CD14-positive monocyte (primary cell): Measurements from ENCODE around the gene GAGE12G. TPM values are rescaled to one million over a fixed set of nuclear protein-coding genes. Genes with fewer than 3 reads are reported as not detected.
"Not testable (repeated sequence)": the region's sequence is repeated elsewhere in the genome, so short reads cannot be mapped to it uniquely, and the experiment has no call there.

Experiments used
- DNase-seq, 3 donors: peaks; one replicate each; pipeline ENCODE4 v3.0.0-alpha.2; 2011 to 2022
- H2AFZ ChIP-seq: 2 replicates; pipeline ENCODE4 v1.6.0; 2012; ENCODE audit warnings: mild to moderate bottlenecking, low read depth, low read length, inconsistent platforms; ENCODE audit not compliant: insufficient read depth, poor library complexity, severe bottlenecking
- H3K27ac ChIP-seq, 2 donors: 1 replicate in 1 of 2; 2 replicates in 1 of 2; pipeline ENCODE4 v1.5.1; 2012 to 2013; ENCODE audit warnings: low read length in 2 of 2, control low read depth in 1 of 2, inconsistent platforms in 1 of 2, low read depth in 1 of 2, mild to moderate bottlenecking in 1 of 2
- H3K27me3 ChIP-seq, 2 donors: one replicate each; pipeline versions ENCODE4 v1.6.0 to v1.6.1; 2011 to 2013; ENCODE audit warnings: low read length in 2 of 2; ENCODE audit not compliant: control insufficient read depth in 2 of 2, insufficient read depth in 2 of 2
- H3K36me3 ChIP-seq, 2 donors: replicated peaks in 1 of 2; 1 replicate in 1 of 2; 2 replicates in 1 of 2; pipeline versions ENCODE4 v1.5.1 to v1.6.1; 2012 to 2013; ENCODE audit warnings: low read length in 2 of 2, control low read depth in 1 of 2, inconsistent platforms in 1 of 2, mild to moderate bottlenecking in 1 of 2; ENCODE audit not compliant: insufficient read depth in 2 of 2, control insufficient read depth in 1 of 2
- H3K4me1 ChIP-seq, 2 donors: 1 replicate in 1 of 2; 2 replicates in 1 of 2; pipeline versions ENCODE4 v1.5.1 to v1.6.1; 2012 to 2013; ENCODE audit warnings: low read length in 2 of 2, control low read depth in 1 of 2, inconsistent platforms in 1 of 2, mild to moderate bottlenecking in 1 of 2, moderate library complexity in 1 of 2; ENCODE audit not compliant: insufficient read depth in 2 of 2, control insufficient read depth in 1 of 2
- H3K4me2 ChIP-seq: replicated peaks from 2 replicates; pipeline ENCODE3; 2012; ENCODE audit warnings: low read length, moderate library complexity, mild to moderate bottlenecking; ENCODE audit not compliant: poor library complexity, severe bottlenecking; ENCODE audit errors: extremely low read depth
- H3K4me3 ChIP-seq, 3 experiments: fragments of 200-600 bp in 1 of 3; sonication (generic) in 1 of 3; replicated peaks in 1 of 3; 1 replicate in 2 of 3; 2 replicates in 1 of 3; pipeline ENCODE4 v1.5.1; 2011 to 2013; ENCODE audit warnings: low read length in 3 of 3, mild to moderate bottlenecking in 3 of 3, control low read depth in 2 of 3, low read depth in 2 of 3, inconsistent platforms in 1 of 3, moderate library complexity in 1 of 3
- H3K79me2 ChIP-seq: 2 replicates; pipeline ENCODE4 v1.6.0; 2012; ENCODE audit warnings: mild to moderate bottlenecking, control low read depth, inconsistent platforms, low read length, moderate library complexity; ENCODE audit not compliant: insufficient read depth
- H3K9ac ChIP-seq: 2 replicates; pipeline ENCODE4 v1.6.0; 2017; ENCODE audit warnings: low read length, mild to moderate bottlenecking; ENCODE audit not compliant: insufficient read depth, poor library complexity, severe bottlenecking
- H3K9me3 ChIP-seq, 2 donors: replicated peaks in 1 of 2; 1 replicate in 1 of 2; 2 replicates in 1 of 2; pipeline versions ENCODE4 v1.5.1 to v1.6.1; 2012 to 2013; ENCODE audit warnings: low read length in 2 of 2, control low read depth in 1 of 2; ENCODE audit not compliant: control insufficient read depth in 1 of 2, insufficient read depth in 1 of 2
- H4K20me1 ChIP-seq: 2 replicates; pipeline ENCODE4 v1.6.0; 2012; ENCODE audit warnings: mild to moderate bottlenecking, low read length, control low read depth, moderate library complexity; ENCODE audit not compliant: insufficient read depth
- H3K27ac Mint-ChIP-seq, 7 donors: one replicate each; pipeline ENCODE4 v1.8.0; 2020; ENCODE audit warnings: mild to moderate bottlenecking in 7 of 7, mixed read lengths in 7 of 7, moderate library complexity in 6 of 7, inconsistent platforms in 2 of 7
- H3K27me3 Mint-ChIP-seq, 3 donors: one replicate each; pipeline ENCODE4 v1.8.0; 2021 to 2022; ENCODE audit warnings: low read depth in 3 of 3, mild to moderate bottlenecking in 3 of 3, mixed read lengths in 3 of 3, moderate library complexity in 3 of 3, inconsistent platforms in 1 of 3
- H3K36me3 Mint-ChIP-seq, 2 donors: one replicate each; pipeline ENCODE4 v1.8.0; 2020; ENCODE audit warnings: mixed read lengths in 2 of 2, inconsistent platforms in 1 of 2, mild to moderate bottlenecking in 1 of 2
- H3K4me1 Mint-ChIP-seq: one replicate; pipeline ENCODE4 v1.8.0; 2020; ENCODE audit warnings: mild to moderate bottlenecking, mixed read lengths
- H3K4me3 Mint-ChIP-seq, 2 donors: one replicate each; pipeline ENCODE4 v1.8.0; 2020; ENCODE audit warnings: mild to moderate bottlenecking in 2 of 2, mixed read lengths in 2 of 2, moderate library complexity in 1 of 2
- H3K9me3 Mint-ChIP-seq, 7 donors: one replicate each; pipeline ENCODE4 v1.8.0; 2020 to 2022; ENCODE audit warnings: mixed read lengths in 7 of 7, mild to moderate bottlenecking in 6 of 7, moderate library complexity in 6 of 7, inconsistent platforms in 2 of 7
- WGBS: methylation state at CpG from one replicate; pipeline ENCODE4 v1.1.5; 2013; ENCODE audit warnings: missing lambda C conversion rate; ENCODE audit not compliant: insufficient coverage; 5-methylcytosine and 5-hydroxymethylcytosine counted together
- intact Hi-C, 2 donors: fragments of 100-400 bp; cut with micrococcal nuclease; formaldehyde crosslinking; loops; one replicate each; pipeline versions ENCODE4 v1.15.0 to v1.15.1; 2023
- polyA minus RNA-seq: library from RNA; depleted of rRNA, polyadenylated mRNA; stranded (reverse); fragments of >200 nt; gene quantifications from 2 replicates; pipeline ENCODE4 v1.2.3, GENCODE V29; 2012
- polyA plus RNA-seq, 3 donors: library from polyadenylated mRNA; depleted of rRNA in 1 of 3; unstranded in 2 of 3; stranded (reverse) in 1 of 3; fragments of 300-500 nt in 2 of 3; fragments of >200 nt in 1 of 3; fragmentation: Illumina TruSeq in 2 of 3; gene quantifications; 1 replicate in 2 of 3; 2 replicates in 1 of 3; pipeline ENCODE4 v1.2.3, GENCODE V29; 2012 to 2021
- total RNA-seq, 12 experiments: library from RNA in 1 of 12; stranded (reverse) in 1 of 12; fragments of 120-200 nt in 1 of 12; gene quantifications; one replicate each; pipeline ENCODE4 v1.2.4 and lab custom pipeline; 2013 to 2026; ENCODE audit warnings: mixed read lengths in 6 of 12, inconsistent platforms in 1 of 12

GAGE12G gene
- not detected for total RNA-seq (2013)
- polyA plus RNA-seq (not detected), polyA minus RNA-seq (not detected in 2 replicates), total RNA-seq (lab: John Stamatoyannopoulos, UW) (0 reads per million in 11 experiments)

- H3K9me3 ChIP-seq, H3K36me3 Mint-ChIP-seq, H3K27me3 Mint-ChIP-seq, H3K4me1 Mint-ChIP-seq, H3K4me2 ChIP-seq, H3K27ac ChIP-seq, H3K36me3 ChIP-seq, H3K9me3 Mint-ChIP-seq, H3K4me1 ChIP-seq, H3K4me3 ChIP-seq, H3K79me2 ChIP-seq, H2AFZ ChIP-seq, H3K27ac Mint-ChIP-seq, DNase-seq, H4K20me1 ChIP-seq, intact Hi-C loops, H3K27me3 ChIP-seq, H3K9ac ChIP-seq, H3K4me3 Mint-ChIP-seq: not testable (repeated sequence)
- WGBS = no CpG with 5 or more reads among the region's 16 CpGs
Measured at GRCh38 chrX:49570100-49570499, at the start of gene GAGE12G. Gene GAGE12G, plus strand, starts transcription at chrX:49570400. Its CDS starts 1,155 bp downstream, at chrX:49571555.

- H3K27me3 Mint-ChIP-seq, H3K9me3 ChIP-seq, DNase-seq, H3K9ac ChIP-seq, H3K36me3 Mint-ChIP-seq, intact Hi-C loops, H3K27me3 ChIP-seq, H3K4me3 Mint-ChIP-seq, H3K4me1 ChIP-seq, H4K20me1 ChIP-seq, H2AFZ ChIP-seq, H3K4me3 ChIP-seq, H3K27ac ChIP-seq, H3K27ac Mint-ChIP-seq, H3K4me2 ChIP-seq, H3K36me3 ChIP-seq, H3K4me1 Mint-ChIP-seq, H3K79me2 ChIP-seq, H3K9me3 Mint-ChIP-seq: not testable (repeated sequence)
- WGBS = no CpG with 5 or more reads among the region's 16 CpGs
Measured at GRCh38 chrX:49531877-49532276, 38.3 kb upstream of the GAGE12G start, which contains the start of gene GAGE12C. Gene GAGE12C, plus strand, starts transcription at chrX:49532177. Its CDS starts 1,155 bp downstream, at chrX:49533332.

GRCh38 chrX:49541433-49541832 lies 28.8 kb upstream of the GAGE12G start, which contains the start of gene GAGE12D:
Gene GAGE12D, plus strand, starts transcription at chrX:49541733. Its CDS starts 1,155 bp downstream, at chrX:49542888.
- intact Hi-C loops, H3K27ac ChIP-seq, H3K9me3 Mint-ChIP-seq, H3K4me3 ChIP-seq, H3K27me3 ChIP-seq, H3K9ac ChIP-seq, H3K79me2 ChIP-seq, H4K20me1 ChIP-seq, H3K9me3 ChIP-seq, H3K4me1 Mint-ChIP-seq, H3K4me1 ChIP-seq, DNase-seq, H3K4me3 Mint-ChIP-seq, H3K36me3 ChIP-seq, H2AFZ ChIP-seq, H3K27ac Mint-ChIP-seq, H3K36me3 Mint-ChIP-seq, H3K27me3 Mint-ChIP-seq, H3K4me2 ChIP-seq: not testable (repeated sequence)
- WGBS = no CpG with 5 or more reads among the region's 16 CpGs

- whole genome bisulfite sequencing = no CpG with 5 or more reads among the region's 16 CpGs
- intact Hi-C loops, H2AFZ ChIP-seq, H3K4me3 ChIP-seq, H3K79me2 ChIP-seq, H3K4me3 Mint-ChIP-seq, H3K27ac Mint-ChIP-seq, H3K4me1 Mint-ChIP-seq, H3K36me3 ChIP-seq, H3K27ac ChIP-seq, H3K27me3 Mint-ChIP-seq, H3K9me3 Mint-ChIP-seq, H3K4me2 ChIP-seq, H3K4me1 ChIP-seq, DNase-seq, H3K9ac ChIP-seq, H3K9me3 ChIP-seq, H3K27me3 ChIP-seq, H4K20me1 ChIP-seq, H3K36me3 Mint-ChIP-seq: not testable (repeated sequence)
Measured at GRCh38 chrX:49550989-49551388, 19.2 kb upstream of the GAGE12G start, which contains the start of gene GAGE12E. Gene GAGE12E, plus strand, starts transcription at chrX:49551289. Its CDS starts 1,155 bp downstream, at chrX:49552444.
